WTC11 (cell line): ENCODE results near the gene TRAF3IP3. TPM values are rescaled to one million over a fixed set of nuclear protein-coding genes. Genes with fewer than 3 reads are reported as not detected.

Source experiments
- ATAC-seq: fragments of 200-7000 bp; cut with Tn5 transposase; 2 replicates; pipeline ENCODE4 v1.10.0; 2021; ENCODE audit warnings: mild to moderate bottlenecking, moderate library complexity
- CTCF ChIA-PET: fragments of 300-600 bp; sonication (Branson Sonifier 250); formaldehyde crosslinking; loops from one replicate; lab custom pipeline; 2021; ENCODE audit warnings: antibody characterized with exemption; lab: Charles Lee
- POLR2A ChIA-PET: fragments of 350-600 bp; sonication (Branson Sonifier 250); formaldehyde crosslinking; loops from one replicate; lab custom pipeline; 2021; ENCODE audit warnings: antibody characterized with exemption; lab: Charles Lee
- DNase-seq: peaks from one replicate; pipeline ENCODE4 v3.0.0; 2021; ENCODE audit warnings: low spot score
- H3K27ac Mint-ChIP-seq: 2 replicates; pipeline ENCODE4 v1.8.0; 2021; ENCODE audit warnings: mixed read lengths
- H3K27me3 Mint-ChIP-seq: 2 replicates; pipeline ENCODE4 v1.8.0; 2021; ENCODE audit warnings: low read depth, mild to moderate bottlenecking, moderate library complexity, mixed read lengths
- H3K36me3 Mint-ChIP-seq: 2 replicates; pipeline ENCODE4 v1.8.0; 2021; ENCODE audit warnings: mixed read lengths
- H3K4me1 Mint-ChIP-seq: 2 replicates; pipeline ENCODE4 v1.8.0; 2022; ENCODE audit warnings: mixed read lengths
- H3K4me3 Mint-ChIP-seq: 2 replicates; pipeline ENCODE4 v1.8.0; 2021; ENCODE audit warnings: mild to moderate bottlenecking, moderate library complexity, mixed read lengths
- H3K9me3 Mint-ChIP-seq: 2 replicates; pipeline ENCODE4 v1.8.0; 2021; ENCODE audit warnings: mixed read lengths
- AFF4 ChIP-seq: sonication (generic); formaldehyde crosslinking; IDR thresholded peaks from 2 replicates; pipeline ENCODE4 v1.8.1; 2023; ENCODE audit warnings: mild to moderate bottlenecking, missing genetic modification reagents, borderline replicate concordance
- ATF2 ChIP-seq: sonication (generic); formaldehyde crosslinking; IDR thresholded peaks from 2 replicates; pipeline ENCODE4 v1.8.1; 2022; ENCODE audit warnings: low read depth, missing genetic modification reagents, borderline replicate concordance
- ATF6 ChIP-seq: sonication (generic); formaldehyde crosslinking; IDR thresholded peaks from 2 replicates; pipeline ENCODE4 v1.8.1; 2023; ENCODE audit warnings: mild to moderate bottlenecking, missing genetic modification reagents
- ELF4 ChIP-seq: sonication (generic); formaldehyde crosslinking; IDR thresholded peaks from 2 replicates; pipeline ENCODE4 v1.8.1; 2022; ENCODE audit warnings: low read depth, mild to moderate bottlenecking, moderate library complexity, missing genetic modification reagents
- EMX1 ChIP-seq: fragments of 250-450 bp; sonication (Bioruptor Pico); IDR thresholded peaks from 2 replicates; pipeline ENCODE4 v1.8.0; 2021; ENCODE audit warnings: mild to moderate bottlenecking
- ERG ChIP-seq: fragments of 250-450 bp; sonication (Bioruptor Pico); IDR thresholded peaks from 2 replicates; pipeline ENCODE4 v1.8.0; 2021; ENCODE audit warnings: mild to moderate bottlenecking
- ESRRA ChIP-seq: sonication (generic); formaldehyde crosslinking; IDR thresholded peaks from 2 replicates; pipeline ENCODE4 v1.8.1; 2022; ENCODE audit warnings: mild to moderate bottlenecking, missing genetic modification reagents, borderline replicate concordance
- FOXK1 ChIP-seq: sonication (generic); formaldehyde crosslinking; IDR thresholded peaks from 2 replicates; pipeline ENCODE4 v1.8.0; 2022; ENCODE audit warnings: mild to moderate bottlenecking, moderate library complexity, missing genetic modification reagents
- GRHL2 ChIP-seq: fragments of 250-450 bp; sonication (Bioruptor Pico); IDR thresholded peaks from 2 replicates; pipeline ENCODE4 v1.8.0; 2022; ENCODE audit warnings: mild to moderate bottlenecking, moderate library complexity; ENCODE audit not compliant: insufficient replicate concordance, severe bottlenecking
- MLX ChIP-seq: sonication (generic); formaldehyde crosslinking; IDR thresholded peaks from 2 replicates; pipeline ENCODE4 v1.8.1; 2023; ENCODE audit warnings: mild to moderate bottlenecking, missing genetic modification reagents, moderate library complexity
- NFE2L1 ChIP-seq: sonication (generic); formaldehyde crosslinking; IDR thresholded peaks from 2 replicates; pipeline ENCODE4 v1.8.1; 2023; ENCODE audit warnings: missing genetic modification reagents
- OVOL2 ChIP-seq: fragments of 250-450 bp; sonication (Bioruptor Pico); IDR thresholded peaks from 2 replicates; pipeline ENCODE4 v1.9.0; 2021; ENCODE audit warnings: mild to moderate bottlenecking, borderline replicate concordance
- PREB ChIP-seq: sonication (generic); formaldehyde crosslinking; IDR thresholded peaks from 2 replicates; pipeline ENCODE4 v1.8.1; 2022; ENCODE audit warnings: mild to moderate bottlenecking, missing genetic modification reagents, moderate library complexity, borderline replicate concordance
- RELA ChIP-seq: sonication (generic); formaldehyde crosslinking; IDR thresholded peaks from 2 replicates; pipeline ENCODE4 v1.8.1; 2022; ENCODE audit warnings: missing genetic modification reagents, mild to moderate bottlenecking, borderline replicate concordance
- SMAD3 ChIP-seq: sonication (generic); formaldehyde crosslinking; IDR thresholded peaks from 2 replicates; pipeline ENCODE4 v1.8.0; 2022; ENCODE audit warnings: missing genetic modification reagents, mild to moderate bottlenecking, borderline replicate concordance
- STAT6 ChIP-seq: sonication (generic); formaldehyde crosslinking; conservative IDR thresholded peaks from 2 replicates; pipeline ENCODE4 v1.8.1; 2023; ENCODE audit warnings: mild to moderate bottlenecking, low read depth, missing genetic modification reagents, moderate library complexity
- TEAD1 ChIP-seq: sonication (generic); formaldehyde crosslinking; IDR thresholded peaks from 2 replicates; pipeline ENCODE4 v1.8.0; 2022; ENCODE audit warnings: mild to moderate bottlenecking, missing genetic modification reagents
- total RNA-seq: library from RNA; stranded (reverse); gene quantifications from 3 replicates; pipeline ENCODE4 v1.2.3, GENCODE V29; 2021

Gene TRAF3IP3
- total RNA-seq, 1 experiment from 2014 or later, result 0.74 TPM

GRCh38 chr1:209710847-209711246, 45.0 kb upstream of the TRAF3IP3 start (continued):
- TF ChIP-seq MLX (no peak), FOXK1 (CRISPR knock-in tag) (no peak), ELF4 (CRISPR knock-in tag) (no peak), ATF2 (CRISPR knock-in tag) (no peak), NFE2L1 (no peak), RELA (CRISPR knock-in tag) (no peak)

- ATAC-seq (no peak), DNase-seq (no peak)
- no peaks in the 10 kb centered on the region for H3K36me3 Mint-ChIP-seq
- no peaks in the 10 kb centered on the region for H3K9me3 Mint-ChIP-seq
- H3K4me3 Mint-ChIP-seq, result no peak overlapping the region
- ChIA-PET POLR2A (no interaction called here), CTCF (no interaction called here)
- TF ChIP-seq PREB (no peak), GRHL2 (CRISPR knock-in tag) (no peak), ESRRA (CRISPR knock-in tag) (no peak), OVOL2 (CRISPR knock-in tag) (no peak), STAT6 (no peak)
- peaks cover 6% of the 10 kb centered on the region; the same call in 1 of the 2 replicates for H3K4me1 Mint-ChIP-seq
- no peak overlapping the region for H3K27ac Mint-ChIP-seq
- peaks cover 3% of the 10 kb centered on the region; the same call in 1 of the 2 replicates for H3K27me3 Mint-ChIP-seq
Observed at GRCh38 chr1:209714338-209714737, 41.5 kb upstream of the TRAF3IP3 start.

- no peak for ATAC-seq
- Mint-ChIP-seq H3K27ac (no peak overlapping the region), H3K9me3 (no peaks in the 10 kb centered on the region), H3K36me3 (no peaks in the 10 kb centered on the region), H3K4me1 (peaks cover 6% of the 10 kb centered on the region; the same call in 1 of the 2 replicates), H3K4me3 (no peak overlapping the region), H3K27me3 (peaks cover 3% of the 10 kb centered on the region; the same call in 1 of the 2 replicates)
- ChIA-PET CTCF (no interaction called here), POLR2A (no interaction called here)
- no peak for DNase-seq
- TF ChIP-seq STAT6, result no peak
- no peak for TF ChIP-seq ERG (CRISPR knock-in tag)
- TF ChIP-seq EMX1, result no peak
- no peak for TF ChIP-seq TEAD1 (CRISPR knock-in tag)
- TF ChIP-seq GRHL2 (CRISPR knock-in tag), result no peak
- TF ChIP-seq AFF4 (CRISPR knock-in tag), result no peak
- no peak for TF ChIP-seq SMAD3 (CRISPR knock-in tag)
- TF ChIP-seq ATF6, result no peak
Observed at GRCh38 chr1:209715314-209715713, 40.5 kb upstream of the TRAF3IP3 start.
